ENCODE measurements around the gene P2RX3.

- no peak for TF ChIP-seq CTCF (IDR thresholded peaks at IDR 0.05 in 4 of 5, conservative IDR thresholded peaks at IDR 0.05 in 1 of 5)
- TF ChIP-seq POLR2A (IDR thresholded peaks at IDR 0.05) = no peak
Observed at GRCh38 chr11:57356268-57356667, 18.1 kb downstream of the P2RX3 start.

Data from gastrocnemius medialis (tissue), 4 donors.